NCI-H524 treated with DMSO at 0.1 percent for 48 hours (cell line): Measurements from ENCODE around the gene TNNC2.
"Not testable (repeated sequence)": the region's sequence is repeated elsewhere in the genome, so short reads cannot be mapped to it uniquely, and the experiment has no call there.

Experiments
- DNase-seq: peaks from one replicate; lab custom pipeline; 2025; lab: John Stamatoyannopoulos, UW

The TNNC2 gene

GRCh38 chr20:45822857-45823256, 4.3 kb downstream of the TNNC2 start:
- peak; percentile 26 for DNase-seq

DNA sequence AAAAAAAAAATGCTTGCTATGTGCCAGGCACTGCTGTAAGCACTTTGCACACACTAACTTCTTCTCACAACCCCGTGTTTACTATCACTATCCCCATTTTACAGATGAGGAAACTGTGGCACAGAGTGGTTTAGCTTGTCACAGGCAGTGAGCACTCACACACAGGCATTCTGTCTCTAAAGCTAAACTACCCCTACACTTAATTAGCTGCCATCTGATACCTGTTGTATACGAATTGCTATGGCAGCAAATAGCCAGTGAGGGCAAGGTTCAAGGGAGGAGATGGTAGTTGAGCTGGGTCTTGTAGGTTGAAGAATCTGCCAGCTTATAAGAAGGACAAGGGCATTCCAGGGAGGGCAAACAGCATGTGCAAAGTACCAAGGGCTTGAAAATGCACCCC, 5.2 kb downstream of the TNNC2 start:
- no peak for DNase-seq

- no peak for DNase-seq
Measured at GRCh38 chr20:45819466-45819865, 7.6 kb downstream of the TNNC2 start.

- no peak for DNase-seq
Measured at GRCh38 chr20:45818239-45818638, 8.9 kb downstream of the TNNC2 start.

- DNase-seq: no peak
Measured at GRCh38 chr20:45817376-45818194, 9.5 kb downstream of the TNNC2 start.

GRCh38 chr20:45816951-45817350, 10.2 kb downstream of the TNNC2 start:
- no peak for DNase-seq

DNA sequence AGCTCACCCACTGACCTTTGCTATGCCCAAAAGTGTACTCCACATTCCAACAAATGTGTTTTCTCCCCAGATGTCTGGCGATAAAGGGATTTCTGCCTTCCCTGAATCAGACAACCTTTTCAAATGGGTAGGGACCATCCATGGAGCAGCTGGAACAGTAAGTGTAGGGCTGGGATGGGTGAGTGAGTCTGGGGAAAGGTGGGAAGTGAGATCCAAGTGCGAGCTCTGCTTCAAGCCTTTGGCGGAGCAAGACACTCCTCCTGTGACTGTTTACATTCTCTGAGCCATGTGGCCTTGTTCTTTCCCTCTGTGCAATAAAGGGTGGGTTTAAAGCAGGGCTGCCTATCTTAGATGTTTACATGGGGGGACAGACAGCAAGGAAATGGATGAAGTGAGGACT, 12.8 kb downstream of the TNNC2 start:
- no peak for DNase-seq

- no peak for DNase-seq
Measured at GRCh38 chr20:45813489-45813888, 13.6 kb downstream of the TNNC2 start.

DNA sequence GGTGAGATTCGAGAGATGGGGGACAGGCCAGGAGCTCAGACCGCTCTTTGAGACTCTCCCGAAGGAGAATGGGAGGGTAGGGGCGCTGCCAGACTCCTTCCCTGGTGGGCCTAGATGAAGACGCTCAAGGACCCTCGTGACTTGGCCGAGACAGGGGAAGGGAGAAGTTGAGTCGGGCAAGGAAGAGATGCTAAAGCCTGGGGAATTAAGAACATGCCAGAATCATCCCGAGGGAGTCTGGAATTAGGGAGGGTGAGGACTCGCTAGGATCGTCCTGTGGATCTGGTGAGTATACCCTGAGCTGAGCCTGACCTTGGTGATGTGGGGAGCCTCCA, 14.1 kb downstream of the TNNC2 start:
- no peak for DNase-seq

- DNase-seq: peak; percentile 99
Measured at GRCh38 chr20:45812157-45813005, 14.7 kb downstream of the TNNC2 start, which contains the start of gene UBE2C. Gene UBE2C, plus strand, starts transcription at chr20:45812644. Its CDS starts 52 bp downstream, at chr20:45812696.

DNA sequence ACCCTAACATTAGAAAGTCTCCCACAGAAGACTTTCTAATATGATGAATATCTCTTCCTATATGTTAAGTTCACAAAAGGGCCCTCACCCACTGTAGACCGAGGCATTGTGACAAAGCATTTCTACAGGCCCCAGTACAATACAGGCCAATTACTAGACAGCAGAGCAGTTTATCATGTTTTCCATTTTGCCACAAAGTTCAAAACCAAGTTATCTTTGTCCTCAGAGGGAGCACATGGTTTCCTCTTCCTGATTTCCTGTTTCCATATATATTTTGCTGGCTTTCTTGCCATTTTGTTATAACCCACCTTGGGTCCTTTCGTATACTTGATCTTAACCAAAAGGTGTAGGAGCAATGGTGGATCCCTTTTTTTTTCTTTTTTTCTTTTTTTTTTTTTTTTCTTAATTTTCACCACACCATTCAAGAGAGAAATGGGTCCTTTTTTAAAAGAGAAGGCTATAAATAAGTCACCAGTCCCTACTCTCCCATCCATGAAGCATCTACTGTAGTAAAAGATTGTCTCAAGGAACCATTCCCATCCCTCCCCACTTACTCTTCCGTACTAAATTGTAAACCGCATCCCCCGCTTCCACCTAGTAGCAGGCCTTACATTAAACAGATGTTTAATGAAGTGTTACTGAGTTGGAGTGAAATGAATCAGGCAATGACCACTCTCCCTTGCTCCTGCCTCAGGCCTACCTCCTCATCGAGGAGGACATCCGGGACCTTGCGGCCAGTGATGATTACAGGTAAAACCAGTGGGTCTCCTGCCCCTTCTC, 16.7 kb downstream of the TNNC2 start:
- DNase-seq: no peak

DNA sequence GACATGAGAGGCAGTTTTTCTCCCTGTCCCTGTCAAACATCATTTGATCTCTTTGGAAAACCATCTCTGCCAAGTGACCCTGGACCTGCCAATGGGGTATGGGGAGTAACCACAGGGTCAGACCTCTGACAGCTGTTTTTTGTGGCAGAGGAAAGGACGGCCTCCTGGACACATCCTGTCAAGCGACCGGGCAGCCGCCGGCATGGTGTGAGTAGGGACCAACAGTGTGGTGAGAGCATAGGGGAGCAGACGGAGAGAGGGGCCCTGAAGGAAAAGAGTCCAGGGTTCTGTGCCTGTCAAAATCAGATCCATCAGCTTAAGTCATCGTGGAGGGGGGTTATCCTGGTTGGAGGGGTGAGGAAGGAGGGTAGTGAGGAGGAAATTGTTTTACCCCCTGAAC, 25.3 kb downstream of the TNNC2 start:
- no peak for DNase-seq

GRCh38 chr20:45798935-45799642, 28.0 kb downstream of the TNNC2 start:
- DNase-seq: peak; percentile 2

DNA sequence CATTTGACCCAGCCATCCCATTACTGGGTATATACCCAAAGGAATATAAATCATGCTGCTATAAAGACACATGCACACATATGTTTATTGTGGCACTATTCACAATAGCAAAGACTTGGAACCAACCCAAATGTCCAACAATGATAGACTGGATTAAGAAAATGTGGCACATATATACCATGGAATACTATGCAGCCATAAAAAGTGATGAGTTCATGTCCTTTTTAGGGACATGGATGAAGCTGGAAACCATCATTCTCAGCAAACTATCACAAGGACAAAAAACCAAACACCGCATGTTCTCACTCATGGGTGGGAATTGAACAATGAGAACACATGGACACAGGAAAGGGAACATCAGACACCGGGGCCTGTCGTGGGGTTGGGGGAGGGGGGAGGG, 29.2 kb downstream of the TNNC2 start:
- not testable (repeated sequence) for DNase-seq

- DNase-seq: not testable (repeated sequence)
Measured at GRCh38 chr20:45797510-45797909, 29.6 kb downstream of the TNNC2 start.

DNA sequence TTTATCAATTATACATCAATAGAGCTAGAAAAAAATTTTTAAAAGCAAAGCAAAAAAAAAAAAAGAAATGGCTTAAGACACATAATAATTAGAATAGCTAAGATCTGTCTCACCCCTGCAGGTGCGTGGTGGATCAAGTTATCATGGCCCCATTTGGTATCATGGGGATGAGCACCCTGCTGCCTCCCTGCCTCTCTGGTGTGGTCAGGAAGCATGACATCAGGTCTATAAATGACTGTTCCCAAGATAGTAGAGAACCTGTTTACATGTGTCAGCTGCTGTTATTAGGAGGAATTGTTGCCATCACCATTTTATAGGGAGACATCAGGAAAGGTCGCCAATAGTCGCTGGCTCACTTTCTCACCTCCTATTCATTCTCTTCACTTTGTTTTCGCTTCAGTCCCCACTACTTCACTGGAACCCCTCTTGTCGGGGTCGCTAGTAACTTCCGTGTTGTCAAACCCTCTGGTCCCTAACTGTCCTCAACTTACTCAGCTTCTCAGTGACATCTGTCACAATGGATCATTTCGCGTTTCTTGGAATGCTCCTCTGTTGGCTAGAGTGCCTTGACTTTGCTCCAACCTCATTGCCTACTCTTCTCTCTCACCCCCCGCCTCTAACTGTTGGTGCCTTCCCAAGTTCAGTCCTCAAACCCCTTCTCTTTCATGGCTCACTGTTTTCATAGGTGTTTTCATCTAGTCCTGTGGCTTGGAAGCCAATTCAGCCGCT, 30.6 kb downstream of the TNNC2 start:
- DNase-seq: no peak

DNA sequence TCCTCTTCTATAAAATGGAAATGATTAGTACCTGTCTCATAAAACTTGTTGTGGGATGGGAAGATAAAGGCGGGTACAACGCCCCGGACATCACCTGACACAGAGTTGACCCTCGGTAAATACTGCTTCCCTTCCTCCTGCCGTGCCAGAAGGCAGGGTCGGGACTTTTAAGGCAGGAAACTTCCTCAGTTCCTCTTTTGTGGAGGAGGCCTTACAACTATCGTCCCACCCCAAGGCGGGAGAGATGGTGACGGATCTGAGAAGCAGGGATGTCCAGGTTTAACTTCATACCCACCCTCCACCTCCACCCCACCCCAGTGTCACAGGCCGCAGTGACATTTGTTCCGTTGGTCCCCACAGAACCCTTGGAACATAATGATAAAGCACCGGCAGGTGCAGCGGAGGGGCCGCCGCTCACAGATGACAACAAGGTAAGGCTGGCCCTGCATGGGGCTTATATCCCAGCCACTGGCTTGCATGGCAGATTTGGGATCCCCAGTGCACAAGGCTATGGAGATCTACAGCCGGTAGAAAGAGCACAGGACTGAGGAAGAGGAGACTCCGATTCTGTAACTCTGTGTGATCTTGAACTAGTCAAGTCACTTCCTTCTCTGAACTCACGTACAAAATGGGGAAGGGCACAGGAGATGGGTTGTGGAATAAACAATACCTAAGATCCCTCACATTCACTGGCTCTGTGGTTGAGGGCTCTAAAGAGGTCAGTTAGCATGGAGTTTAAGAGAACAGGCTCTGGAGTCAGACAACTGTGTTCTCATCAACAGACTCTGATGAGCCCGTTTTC, 34.6 kb downstream of the TNNC2 start:
- DNase-seq: no peak

GRCh38 chr20:45788351-45788750, 38.8 kb downstream of the TNNC2 start:
- no peak for DNase-seq

- no peak for DNase-seq
Measured at GRCh38 chr20:45783656-45784294, 43.3 kb downstream of the TNNC2 start.

GRCh38 chr20:45782890-45783289, 44.2 kb downstream of the TNNC2 start:
- DNase-seq: no peak
